ENCODE data around the gene STARD5.

The STARD5 gene

DNA sequence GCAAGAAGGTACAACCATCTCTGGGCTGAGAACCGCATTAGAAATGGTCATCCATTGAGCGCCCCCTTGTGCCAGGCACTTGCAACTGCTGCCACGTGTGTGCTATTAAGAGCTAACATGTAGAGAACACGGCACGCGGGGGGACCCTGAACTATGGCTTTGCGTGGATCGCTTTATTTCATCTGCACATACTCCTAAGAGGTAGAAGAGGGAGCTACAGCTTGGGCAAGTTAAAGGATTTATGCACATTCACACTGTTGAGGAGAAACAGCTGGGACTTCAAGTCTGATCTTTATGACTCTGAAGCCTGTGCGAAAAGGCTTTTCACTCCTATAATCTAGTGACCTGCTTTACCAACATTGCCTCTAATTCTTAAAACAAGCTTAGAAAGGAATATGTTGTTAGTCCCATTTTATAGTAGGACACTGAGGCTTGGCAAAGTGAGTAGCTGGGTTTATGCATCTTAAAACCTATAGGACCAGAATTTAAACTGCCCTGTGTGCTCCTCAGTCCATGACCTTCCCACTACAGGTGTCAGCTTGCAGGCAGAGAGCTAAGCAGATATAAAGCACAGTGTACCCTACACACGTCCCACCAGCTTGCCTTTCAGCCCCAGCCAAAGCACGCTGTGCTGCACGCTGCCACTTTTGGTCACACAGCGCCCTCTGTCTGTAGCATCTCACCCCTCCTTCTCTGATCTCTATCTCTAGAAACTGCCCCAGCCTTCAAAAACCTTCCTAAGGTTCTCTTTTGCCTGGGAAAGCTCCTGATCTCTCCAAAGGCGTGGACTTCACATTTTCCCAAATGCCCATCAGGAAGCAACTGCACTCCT lies 57.8 kb downstream of the STARD5 start:
- Histone ChIP-seq H3K4me3 (ENCODE audit: extremely low read depth, insufficient read depth, low read length, poor library complexity, severe bottlenecking) (no peak overlapping the region), H3K4me1 (ENCODE audit: control insufficient read depth, insufficient read depth, low read length, poor library complexity, severe bottlenecking) (peaks cover 11% of the 10 kb centered on the region), H3K36me3 (ENCODE audit: control insufficient read depth, insufficient read depth, low read length) (no peaks in the 10 kb centered on the region), H3K9me3 (ENCODE audit: control insufficient read depth, low read length) (no peaks in the 10 kb centered on the region), H3K27ac (ENCODE audit: low read depth, low read length, severe bottlenecking) (no peak overlapping the region)
- 1 to 2% methylated on average over 8 to 13 of the region's 14 CpGs for WGBS, 2 experiments (ENCODE audit: insufficient coverage in 2 of 2)

GRCh38 chr15:81265256-81265943 lies 58.5 kb downstream of the STARD5 start:
- no peak overlapping the region for H3K4me3 ChIP-seq (ENCODE audit: extremely low read depth, insufficient read depth, low read length, poor library complexity, severe bottlenecking)
- H3K4me1 ChIP-seq (ENCODE audit: control insufficient read depth, insufficient read depth, low read length, poor library complexity, severe bottlenecking) = peaks cover 11% of the 10 kb centered on the region
- no peaks in the 10 kb centered on the region for H3K36me3 ChIP-seq (ENCODE audit: control insufficient read depth, insufficient read depth, low read length)
- no peaks in the 10 kb centered on the region for H3K9me3 ChIP-seq (ENCODE audit: control insufficient read depth, low read length)
- H3K27ac ChIP-seq (ENCODE audit: low read depth, low read length, severe bottlenecking) = no peak overlapping the region
- WGBS, 2 experiments (ENCODE audit: insufficient coverage in 2 of 2) = 64 to 71% methylated on average over 8 to 11 of the region's 12 CpGs

DNA sequence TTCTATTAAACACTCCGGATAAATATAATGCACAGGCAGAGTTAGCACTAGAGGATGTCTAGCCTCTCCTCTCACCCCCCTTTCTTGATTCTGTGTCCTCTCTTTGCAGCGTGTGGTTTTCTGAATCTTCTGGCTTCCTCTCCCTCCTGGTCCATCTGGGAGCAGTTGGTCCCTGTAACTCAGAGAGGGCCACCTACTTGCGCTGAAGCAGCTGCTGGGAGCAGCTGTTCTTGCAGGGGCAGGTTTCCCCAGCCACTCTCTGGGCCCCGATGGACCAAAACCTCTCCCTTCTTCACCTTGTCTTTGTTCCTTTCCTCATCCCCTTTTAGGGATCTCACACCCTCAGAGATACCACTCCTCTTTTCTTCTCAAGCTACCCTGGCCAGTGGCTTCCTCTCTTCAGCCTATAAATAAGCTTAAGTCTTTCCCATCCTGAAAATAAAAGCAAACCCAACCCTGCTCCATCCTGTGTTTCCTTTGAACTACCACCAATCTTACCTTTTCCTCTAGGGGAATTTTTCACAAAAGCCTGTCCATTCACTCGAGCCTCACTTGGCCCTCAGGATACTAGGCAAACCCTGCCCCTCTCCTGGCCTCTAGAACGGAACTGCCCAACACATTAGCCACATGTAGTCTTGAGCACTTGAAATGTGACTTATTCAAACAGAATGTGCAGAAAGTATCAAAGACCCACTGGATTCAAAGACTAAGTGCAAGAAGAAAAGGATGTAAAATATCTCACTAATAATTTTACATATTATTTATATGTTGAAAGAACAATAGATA lies 59.7 kb downstream of the STARD5 start:
- Histone ChIP-seq H3K4me1 (ENCODE audit: control insufficient read depth, insufficient read depth, low read length, poor library complexity, severe bottlenecking) (peaks cover 11% of the 10 kb centered on the region), H3K27ac (ENCODE audit: low read depth, low read length, severe bottlenecking) (no peak overlapping the region), H3K36me3 (ENCODE audit: control insufficient read depth, insufficient read depth, low read length) (no peaks in the 10 kb centered on the region), H3K4me3 (ENCODE audit: extremely low read depth, insufficient read depth, low read length, poor library complexity, severe bottlenecking) (no peak overlapping the region), H3K9me3 (ENCODE audit: control insufficient read depth, low read length) (no peaks in the 10 kb centered on the region)
- WGBS, 2 experiments (ENCODE audit: insufficient coverage in 2 of 2) = 91 to 100% methylated on average over 4 to 5 of the region's 6 CpGs

DNA sequence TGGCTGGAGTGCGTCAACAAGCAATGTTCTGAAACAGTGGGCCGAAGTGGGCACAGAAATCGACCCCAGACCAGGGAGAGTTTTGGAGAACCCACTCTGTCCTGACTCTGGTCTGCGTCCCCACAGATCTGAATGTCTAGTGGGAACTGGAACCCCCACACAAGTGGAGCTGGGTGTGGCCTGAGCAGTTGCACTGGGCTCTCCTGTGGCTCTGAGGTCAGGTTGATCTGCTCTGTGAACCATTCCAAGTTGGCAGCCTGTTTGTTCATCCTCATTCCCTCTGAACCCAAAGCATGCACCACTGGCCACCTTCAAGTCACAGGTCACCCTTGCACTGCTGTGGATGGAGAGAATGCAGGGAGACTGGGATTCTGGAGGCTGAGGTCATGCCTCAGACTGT lies 60.5 kb downstream of the STARD5 start:
- Histone ChIP-seq H3K4me3 (ENCODE audit: extremely low read depth, insufficient read depth, low read length, poor library complexity, severe bottlenecking) (no peak overlapping the region), H3K27ac (ENCODE audit: low read depth, low read length, severe bottlenecking) (no peak overlapping the region), H3K4me1 (ENCODE audit: control insufficient read depth, insufficient read depth, low read length, poor library complexity, severe bottlenecking) (peaks cover 11% of the 10 kb centered on the region), H3K9me3 (ENCODE audit: control insufficient read depth, low read length) (no peaks in the 10 kb centered on the region), H3K36me3 (ENCODE audit: control insufficient read depth, insufficient read depth, low read length) (no peaks in the 10 kb centered on the region)
- 80 to 93% methylated on average over 4 of the region's 4 CpGs for WGBS, 2 experiments (ENCODE audit: insufficient coverage in 2 of 2)

DNA sequence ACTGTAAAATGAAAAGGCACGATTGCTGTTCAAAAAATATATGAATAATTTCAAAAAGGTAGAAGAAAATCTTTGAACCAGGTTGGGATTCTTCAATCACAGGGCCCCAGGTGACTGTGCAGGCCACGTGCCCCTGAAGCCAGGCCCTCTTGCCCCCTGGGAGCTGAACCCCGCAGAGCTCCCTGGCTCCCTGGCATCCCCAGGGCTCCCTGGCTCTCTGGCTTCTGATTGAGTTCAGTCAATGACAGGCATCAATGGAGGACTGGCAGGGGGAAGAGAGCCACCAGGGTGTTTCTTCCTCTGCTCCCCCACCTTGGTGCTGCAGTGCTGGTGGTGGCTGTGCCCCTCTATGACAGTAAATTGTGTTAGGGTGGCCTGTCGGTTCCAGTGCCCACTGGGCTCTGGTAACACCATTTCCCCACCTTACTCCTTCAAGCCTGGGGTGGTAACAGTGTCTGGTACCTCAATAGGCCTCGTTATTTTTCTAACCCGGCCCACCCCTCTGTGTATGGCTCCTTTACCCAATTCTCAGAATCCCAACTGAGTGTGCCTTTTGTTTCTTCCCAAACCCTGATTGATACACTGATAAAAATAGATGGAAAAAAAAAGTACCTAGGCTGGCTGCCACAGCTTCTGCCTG lies 62.6 kb downstream of the STARD5 start:
- H3K9me3 ChIP-seq (ENCODE audit: control insufficient read depth, low read length) = no peaks in the 10 kb centered on the region
- H3K4me1 ChIP-seq (ENCODE audit: control insufficient read depth, insufficient read depth, low read length, poor library complexity, severe bottlenecking) = peaks cover 11% of the 10 kb centered on the region
- H3K27ac ChIP-seq (ENCODE audit: low read depth, low read length, severe bottlenecking) = no peak overlapping the region
- H3K4me3 ChIP-seq (ENCODE audit: extremely low read depth, insufficient read depth, low read length, poor library complexity, severe bottlenecking) = no peak overlapping the region
- 76 to 91% methylated on average over 4 to 6 of the region's 6 CpGs for WGBS, 2 experiments (ENCODE audit: insufficient coverage in 2 of 2)
- H3K36me3 ChIP-seq (ENCODE audit: control insufficient read depth, insufficient read depth, low read length) = no peaks in the 10 kb centered on the region

DNA sequence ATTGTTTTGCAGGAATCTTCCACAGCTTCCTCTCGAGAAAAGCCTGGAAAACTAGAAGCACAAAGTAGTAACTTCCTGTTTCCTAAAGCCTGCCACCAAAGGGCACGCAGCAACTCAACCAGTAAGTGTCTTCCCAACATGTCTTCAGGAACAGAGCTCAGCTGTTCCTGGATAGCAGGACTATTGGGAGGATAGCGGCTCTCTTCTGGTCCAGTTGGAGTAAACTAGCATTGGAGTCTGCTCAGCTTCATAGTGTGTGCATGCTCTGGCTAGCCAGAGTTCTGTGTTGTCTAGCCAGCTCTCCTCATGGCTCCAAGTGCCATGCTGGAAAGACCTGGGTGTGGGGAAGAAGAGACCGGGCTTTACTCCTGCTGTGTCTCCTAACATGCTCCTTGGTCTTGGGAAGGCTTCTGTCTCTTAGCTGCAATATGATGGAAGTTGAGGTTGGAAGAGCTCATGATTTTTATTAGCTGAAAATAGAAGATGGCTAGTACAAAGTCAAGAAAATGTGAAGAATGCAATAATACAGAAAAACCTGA lies 64.1 kb downstream of the STARD5 start:
- no peaks in the 10 kb centered on the region for H3K4me1 ChIP-seq (ENCODE audit: control insufficient read depth, insufficient read depth, low read length, poor library complexity, severe bottlenecking)
- no peak overlapping the region for H3K4me3 ChIP-seq (ENCODE audit: extremely low read depth, insufficient read depth, low read length, poor library complexity, severe bottlenecking)
- no peaks in the 10 kb centered on the region for H3K36me3 ChIP-seq (ENCODE audit: control insufficient read depth, insufficient read depth, low read length)
- 80 to 92% methylated on average over 2 of the region's 4 CpGs for WGBS, 2 experiments (ENCODE audit: insufficient coverage in 2 of 2)
- no peaks in the 10 kb centered on the region for H3K9me3 ChIP-seq (ENCODE audit: control insufficient read depth, low read length)
- H3K27ac ChIP-seq (ENCODE audit: low read depth, low read length, severe bottlenecking) = no peak overlapping the region

All from mesodermal cell (in vitro differentiated cells).